ENCODE data around the gene SNRNP70. TPM values are rescaled to one million over a fixed set of nuclear protein-coding genes. Genes with fewer than 3 reads are reported as not detected.

SNRNP70 gene
- total and polyA plus RNA-seq, 2 of the 13 experiments (the other 11 are each of a cell fraction or from before 2014, with no cell fraction given): 150 to 210 TPM

DNA sequence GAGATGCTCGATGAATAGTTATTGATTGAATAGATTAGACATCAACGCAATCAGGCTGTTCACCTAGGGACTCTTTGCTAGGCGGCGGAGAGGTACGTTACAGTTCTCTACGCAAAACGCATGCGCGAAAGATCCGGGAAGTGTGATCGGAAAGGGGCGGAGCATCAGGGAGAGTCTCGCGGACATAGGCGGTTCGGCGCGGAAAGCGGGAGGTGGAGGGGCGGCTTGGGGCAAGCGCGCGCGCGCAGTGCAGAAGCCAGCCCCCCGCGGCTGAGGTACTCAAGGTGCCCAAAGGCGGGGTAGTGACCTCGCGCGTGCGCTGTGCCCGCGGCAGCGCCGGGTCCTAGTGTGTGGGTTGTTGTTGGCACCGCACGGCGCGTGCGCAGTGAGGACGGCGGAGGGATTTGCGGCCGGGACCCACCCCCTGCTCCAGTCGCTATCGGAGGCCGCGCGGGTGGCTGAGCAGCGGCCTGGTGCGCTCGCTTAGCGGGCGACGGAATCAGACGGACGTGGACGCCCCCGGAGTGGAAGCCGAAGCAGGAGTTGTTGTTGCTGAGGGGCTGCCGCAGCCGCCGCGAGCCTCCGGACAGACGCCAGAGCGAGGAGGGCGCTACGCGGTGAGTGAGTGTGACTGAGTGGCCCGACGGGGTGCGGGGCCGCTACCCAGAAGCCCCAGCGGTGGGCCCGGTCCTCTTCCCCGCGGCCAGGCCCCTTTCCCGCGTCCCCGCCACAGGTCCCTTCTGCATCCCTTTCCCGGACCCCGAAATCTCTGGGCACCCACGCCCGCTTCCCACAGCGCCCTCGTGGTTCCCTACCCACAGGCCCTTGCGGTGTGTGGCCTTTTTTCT is at the start of gene SNRNP70 (continued):
- TF ChIP-seq ZNF605 (CRISPR knock-in tag; IDR thresholded peaks at IDR 0.05) (peak; percentile 73; the same call in 1 of the 2 replicates), ZNF317 (CRISPR knock-in tag; IDR thresholded peaks at IDR 0.05) (no peak), ZNF614 (CRISPR knock-in tag; IDR thresholded peaks at IDR 0.05; ENCODE audit: borderline replicate concordance) (peak; percentile 36; the same call in 1 of the 2 replicates), PHF21A (CRISPR knock-in tag; IDR thresholded peaks at IDR 0.05) (peak; percentile 92), GABPA (IDR thresholded peaks at IDR 0.05; ENCODE audit: low read depth, low read length) (no peak), GABPA (CRISPR knock-in tag; IDR thresholded peaks at IDR 0.05; ENCODE audit: low read depth) (peak; percentile 44), ZNF567 (CRISPR knock-in tag; IDR thresholded peaks at IDR 0.05; ENCODE audit: borderline replicate concordance) (0 out of 2 replicates have a peak, but pooled peaks have one; percentile 8), ZNF879 (CRISPR knock-in tag; IDR thresholded peaks at IDR 0.05) (peak; percentile 22; the same call in 1 of the 2 replicates), ZNF510 (CRISPR knock-in tag; IDR thresholded peaks at IDR 0.05; ENCODE audit: low read depth) (no peak), ZBTB37 (CRISPR knock-in tag; IDR thresholded peaks at IDR 0.05) (no peak), MLLT10 (CRISPR knock-in tag; IDR thresholded peaks at IDR 0.05) (peak; percentile 84; the same call in 1 of the 2 replicates), ARID5B (CRISPR knock-in tag; IDR thresholded peaks at IDR 0.05) (peak; percentile 55; the same call in 1 of the 2 replicates), ZFP1 (CRISPR knock-in tag; IDR thresholded peaks at IDR 0.05) (no peak), RBM22 (optimal IDR thresholded peaks at IDR 0.05; ENCODE audit: low read length) (no peak), SALL1 (CRISPR knock-in tag; IDR thresholded peaks at IDR 0.05) (peak; percentile 77), SIX1 (CRISPR knock-in tag; IDR thresholded peaks at IDR 0.05; ENCODE audit: borderline replicate concordance) (peak; percentile 6; the same call in 1 of the 2 replicates), KDM3A (CRISPR knock-in tag; IDR thresholded peaks at IDR 0.05; ENCODE audit: low read depth) (peak; percentile 79; the same call in 1 of the 2 replicates), RFXAP (CRISPR knock-in tag; IDR thresholded peaks at IDR 0.05; ENCODE audit: borderline replicate concordance) (peak; percentile 55)
- TF ChIP-seq, protein P1, sequence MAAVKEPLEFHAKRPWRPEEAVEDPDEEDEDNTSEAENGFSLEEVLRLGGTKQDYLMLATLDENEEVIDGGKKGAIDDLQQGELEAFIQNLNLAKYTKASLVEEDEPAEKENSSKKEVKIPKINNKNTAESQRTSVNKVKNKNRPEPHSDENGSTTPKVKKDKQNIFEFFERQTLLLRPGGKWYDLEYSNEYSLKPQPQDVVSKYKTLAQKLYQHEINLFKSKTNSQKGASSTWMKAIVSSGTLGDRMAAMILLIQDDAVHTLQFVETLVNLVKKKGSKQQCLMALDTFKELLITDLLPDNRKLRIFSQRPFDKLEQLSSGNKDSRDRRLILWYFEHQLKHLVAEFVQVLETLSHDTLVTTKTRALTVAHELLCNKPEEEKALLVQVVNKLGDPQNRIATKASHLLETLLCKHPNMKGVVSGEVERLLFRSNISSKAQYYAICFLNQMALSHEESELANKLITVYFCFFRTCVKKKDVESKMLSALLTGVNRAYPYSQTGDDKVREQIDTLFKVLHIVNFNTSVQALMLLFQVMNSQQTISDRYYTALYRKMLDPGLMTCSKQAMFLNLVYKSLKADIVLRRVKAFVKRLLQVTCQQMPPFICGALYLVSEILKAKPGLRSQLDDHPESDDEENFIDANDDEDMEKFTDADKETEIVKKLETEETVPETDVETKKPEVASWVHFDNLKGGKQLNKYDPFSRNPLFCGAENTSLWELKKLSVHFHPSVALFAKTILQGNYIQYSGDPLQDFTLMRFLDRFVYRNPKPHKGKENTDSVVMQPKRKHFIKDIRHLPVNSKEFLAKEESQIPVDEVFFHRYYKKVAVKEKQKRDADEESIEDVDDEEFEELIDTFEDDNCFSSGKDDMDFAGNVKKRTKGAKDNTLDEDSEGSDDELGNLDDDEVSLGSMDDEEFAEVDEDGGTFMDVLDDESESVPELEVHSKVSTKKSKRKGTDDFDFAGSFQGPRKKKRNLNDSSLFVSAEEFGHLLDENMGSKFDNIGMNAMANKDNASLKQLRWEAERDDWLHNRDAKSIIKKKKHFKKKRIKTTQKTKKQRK (IDR thresholded peaks at IDR 0.05; ENCODE audit: low read length): no peak
- TF ChIP-seq, protein P2, sequence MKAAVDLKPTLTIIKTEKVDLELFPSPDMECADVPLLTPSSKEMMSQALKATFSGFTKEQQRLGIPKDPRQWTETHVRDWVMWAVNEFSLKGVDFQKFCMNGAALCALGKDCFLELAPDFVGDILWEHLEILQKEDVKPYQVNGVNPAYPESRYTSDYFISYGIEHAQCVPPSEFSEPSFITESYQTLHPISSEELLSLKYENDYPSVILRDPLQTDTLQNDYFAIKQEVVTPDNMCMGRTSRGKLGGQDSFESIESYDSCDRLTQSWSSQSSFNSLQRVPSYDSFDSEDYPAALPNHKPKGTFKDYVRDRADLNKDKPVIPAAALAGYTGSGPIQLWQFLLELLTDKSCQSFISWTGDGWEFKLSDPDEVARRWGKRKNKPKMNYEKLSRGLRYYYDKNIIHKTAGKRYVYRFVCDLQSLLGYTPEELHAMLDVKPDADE (CRISPR knock-in tag; IDR thresholded peaks at IDR 0.05): peak; percentile 90
